HepG2 (cell line): ENCODE results near the gene RRBP1. TPM values are rescaled to one million over a fixed set of nuclear protein-coding genes. Genes with fewer than 3 reads are reported as not detected.

Experiments used
- ATAC-seq: fragments of 200-7000 bp; cut with Tn5 transposase; 3 replicates; pipeline ENCODE4 v1.9.1; 2020; ENCODE audit warnings: mild to moderate bottlenecking, moderate library complexity
- BruUV-seq: library from RNA; stranded (reverse); fragments of 400-500 nt; replicated peaks from 2 replicates; lab custom pipeline; 2021; lab: Mats Ljungman, UMichigan
- CTCF ChIA-PET: fragments of 300-600 bp; formaldehyde crosslinking; extraction: SDS; loops from one replicate; lab custom pipeline; 2021; ENCODE audit warnings: low total read pairs, inconsistent platforms, low intra/inter-chr PET ratio; lab: Yijun Ruan, JAX
- POLR2A ChIA-PET: fragments of 350-600 bp; sonication (Branson Sonifier 250); formaldehyde crosslinking; loops from one replicate; lab custom pipeline; 2020; ENCODE audit warnings: antibody characterized with exemption, inconsistent platforms; lab: Yijun Ruan, JAX
- DNase-seq: peaks from one replicate; pipeline ENCODE4 v3.0.0-alpha.2; 2015; ENCODE audit warnings: low spot score
- FAIRE-seq: peaks from 3 replicates; lab custom pipeline; 2011; peaks lifted over from hg19 to GRCh38; lab: Jason Lieb, UNC
- H2AFZ ChIP-seq: one replicate; pipeline ENCODE4 v1.6.1; 2011; ENCODE audit warnings: low read length, inconsistent platforms
- H3K27ac ChIP-seq: fragments of 300-600 bp; 3 replicates; pipeline ENCODE4 v1.8.0; 2011; ENCODE audit warnings: mixed run types, mild to moderate bottlenecking, mixed read lengths, low read length, inconsistent platforms; ENCODE audit not compliant: insufficient read depth; ENCODE audit errors: extremely low read length
- H3K27me3 ChIP-seq, 2 experiments: fragments of 200-600 bp in 1 of 2; 2 replicates in 1 of 2; 3 replicates in 1 of 2; pipeline versions ENCODE4 v1.6.0 to v1.8.0; 2011; ENCODE audit warnings: low read length in 2 of 2, mild to moderate bottlenecking in 2 of 2, moderate library complexity in 2 of 2, inconsistent platforms in 1 of 2; ENCODE audit not compliant: insufficient read depth in 2 of 2, control insufficient read depth in 1 of 2
- H3K36me3 ChIP-seq, 2 experiments: fragments of 200-600 bp in 1 of 2; replicated peaks in 1 of 2; 2 replicates in 1 of 2; 3 replicates in 1 of 2; pipeline versions ENCODE4 v1.5.1 to v1.8.0; 2011; ENCODE audit warnings: low read length in 2 of 2, inconsistent platforms in 1 of 2; ENCODE audit not compliant: insufficient read depth in 2 of 2, control insufficient read depth in 1 of 2
- H3K4me1 ChIP-seq: 2 replicates; pipeline ENCODE4 v1.5.1; 2012; ENCODE audit warnings: low read length, inconsistent platforms; ENCODE audit not compliant: insufficient read depth
- H3K4me2 ChIP-seq: 2 replicates; pipeline ENCODE4 v1.6.0; 2011; ENCODE audit warnings: low read depth, low read length, inconsistent platforms
- H3K4me3 ChIP-seq, 3 experiments: fragments of 200-600 bp in 1 of 3; sonication (generic), shearing (Covaris generic) in 1 of 3; replicated peaks in 1 of 3; 2 replicates each; pipeline ENCODE4 v1.5.1; 2011 to 2016; ENCODE audit warnings: low read length in 3 of 3, inconsistent platforms in 2 of 3, low read depth in 2 of 3, mild to moderate bottlenecking in 2 of 3, control low read depth in 1 of 3, mixed read lengths in 1 of 3; ENCODE audit not compliant: insufficient read depth in 1 of 3
- H3K79me2 ChIP-seq: one replicate; pipeline ENCODE4 v1.6.1; 2011; ENCODE audit warnings: low read length, inconsistent platforms; ENCODE audit not compliant: insufficient read depth
- H3K9ac ChIP-seq: 2 replicates; pipeline ENCODE4 v1.6.0; 2011; ENCODE audit warnings: mild to moderate bottlenecking, low read depth, low read length, inconsistent platforms; ENCODE audit not compliant: insufficient read depth
- H3K9me3 ChIP-seq: 2 replicates; pipeline ENCODE4 v1.5.1; 2012; ENCODE audit warnings: mild to moderate bottlenecking, low read length
- H4K20me1 ChIP-seq: 2 replicates; pipeline ENCODE4 v1.6.0; 2011; ENCODE audit warnings: inconsistent platforms, mild to moderate bottlenecking, low read length, moderate library complexity; ENCODE audit not compliant: insufficient read depth
- AGO2 ChIP-seq: fragments of 200-400 bp; formaldehyde crosslinking; optimal IDR thresholded peaks from 2 replicates; pipeline ENCODE3; 2017; ENCODE audit warnings: mild to moderate bottlenecking, low read depth, low read length, moderate library complexity
- AHR ChIP-seq: IDR thresholded peaks from 2 replicates; pipeline ENCODE4 v1.6.1; 2018; ENCODE audit warnings: missing genetic modification reagents, missing compliant biosample characterization
- HDAC6 ChIP-seq: fragments of 200-600 bp; sonication (generic); IDR thresholded peaks from 2 replicates; pipeline ENCODE4 v1.7.0; 2017; ENCODE audit warnings: mild to moderate bottlenecking, antibody characterized with exemption, low read length, low read depth
- HES4 ChIP-seq: sonication (generic); formaldehyde crosslinking; IDR thresholded peaks from 2 replicates; pipeline ENCODE4 v1.9.0; 2021; ENCODE audit warnings: mild to moderate bottlenecking, missing genetic modification reagents, borderline replicate concordance
- NAIF1 ChIP-seq: sonication (generic); formaldehyde crosslinking; IDR thresholded peaks from 2 replicates; pipeline ENCODE4 v1.5.0; 2020; ENCODE audit warnings: mild to moderate bottlenecking, missing genetic modification reagents, borderline replicate concordance
- NFIB ChIP-seq: sonication (generic); formaldehyde crosslinking; IDR thresholded peaks from 2 replicates; pipeline ENCODE4 v1.9.0; 2021; ENCODE audit warnings: missing genetic modification reagents, mild to moderate bottlenecking, borderline replicate concordance
- NFRKB ChIP-seq: fragments of 450-650 bp; IDR thresholded peaks from 2 replicates; pipeline ENCODE4 v1.6.1; 2017
- PAF1 ChIP-seq: IDR thresholded peaks from 2 replicates; pipeline ENCODE4 v1.6.1; 2016; ENCODE audit warnings: missing genetic modification reagents, missing compliant biosample characterization
- POLR2G ChIP-seq: fragments of 200-400 bp; formaldehyde crosslinking; IDR thresholded peaks from 2 replicates; pipeline ENCODE4 v1.6.1; 2018; ENCODE audit warnings: mild to moderate bottlenecking, low read depth, low read length, moderate library complexity
- RBM22 ChIP-seq: fragments of 200-400 bp; formaldehyde crosslinking; optimal IDR thresholded peaks from 2 replicates; pipeline ENCODE3; 2017; ENCODE audit warnings: mild to moderate bottlenecking, low read length, moderate library complexity
- RBM39 ChIP-seq: fragments of 200-400 bp; formaldehyde crosslinking; IDR thresholded peaks from one replicate; pipeline ENCODE4 v1.6.1; 2018; ENCODE audit warnings: antibody characterized with exemption, mild to moderate bottlenecking, low read depth, low read length; ENCODE audit not compliant: poor library complexity, severe bottlenecking
- RXRA ChIP-seq: sonication (generic); formaldehyde crosslinking; IDR thresholded peaks from 2 replicates; pipeline ENCODE4 v1.5.1; 2020; ENCODE audit warnings: missing genetic modification reagents
- SRY ChIP-seq: sonication (generic); formaldehyde crosslinking; IDR thresholded peaks from 2 replicates; pipeline ENCODE4 v1.8.0; 2022; ENCODE audit warnings: mild to moderate bottlenecking, missing genetic modification reagents
- ZNF501 ChIP-seq: sonication (generic); formaldehyde crosslinking; IDR thresholded peaks from 2 replicates; pipeline ENCODE4 v1.5.1; 2020; ENCODE audit warnings: mild to moderate bottlenecking, moderate library complexity, missing genetic modification reagents
- ZNF709 ChIP-seq: sonication (generic); formaldehyde crosslinking; IDR thresholded peaks from 2 replicates; pipeline ENCODE4 v1.5.0; 2020; ENCODE audit warnings: mild to moderate bottlenecking, missing genetic modification reagents
- WGBS: methylation state at CpG from one replicate; pipeline ENCODE4 v1.1.6; 2017; ENCODE audit warnings: low lambda C conversion rate; 5-methylcytosine and 5-hydroxymethylcytosine counted together
- in situ Hi-C: cut with HindIII; loops from 2 replicates; pipeline ENCODE4 v1.10.0; 2017; ENCODE audit warnings: low pct_unique_long_range_greater_than_20kb; ENCODE audit not compliant: extremely low pct_ligation_motif_present
- intact Hi-C: fragments of 100-400 bp; cut with micrococcal nuclease; formaldehyde crosslinking; loops from one replicate; pipeline ENCODE4 v1.10.0; 2022; ENCODE audit not compliant: unreplicated experiment
- polyA plus RNA-seq, 8 experiments: library from polyadenylated mRNA; depleted of rRNA in 3 of 8; stranded (reverse) in 7 of 8; unstranded in 1 of 8; fragments of >200 nt; fragmentation: Illumina TruSeq in 4 of 8; extraction: Trizol in 4 of 8; gene quantifications; 2 replicates each; pipeline versions ENCODE4 v1.2.1 to v1.2.3, GENCODE V29; 2011 to 2016; ENCODE audit warnings: low read depth in 4 of 8, missing spikeins in 1 of 8, mixed read lengths in 1 of 8; ENCODE audit not compliant: insufficient read depth in 1 of 8
- total RNA-seq, 5 experiments: library from RNA; depleted of rRNA; stranded (reverse); fragments of >200 nt; fragmentation: Illumina TruSeq; extraction: Trizol; gene quantifications; 2 replicates each; pipeline ENCODE4 v1.2.3, GENCODE V29; 2016; ENCODE audit warnings: low read depth in 1 of 5
- TF ChIP-seq, protein P1 (sequence below): sonication (generic); formaldehyde crosslinking; IDR thresholded peaks from 2 replicates; pipeline ENCODE4 v1.5.1; 2020; ENCODE audit warnings: mild to moderate bottlenecking, missing genetic modification reagents, moderate library complexity

RRBP1 gene
- total and polyA plus RNA-seq, 2 of the 13 experiments (the other 11 are each of a cell fraction or from before 2014, with no cell fraction given): 150 to 222 TPM

DNA sequence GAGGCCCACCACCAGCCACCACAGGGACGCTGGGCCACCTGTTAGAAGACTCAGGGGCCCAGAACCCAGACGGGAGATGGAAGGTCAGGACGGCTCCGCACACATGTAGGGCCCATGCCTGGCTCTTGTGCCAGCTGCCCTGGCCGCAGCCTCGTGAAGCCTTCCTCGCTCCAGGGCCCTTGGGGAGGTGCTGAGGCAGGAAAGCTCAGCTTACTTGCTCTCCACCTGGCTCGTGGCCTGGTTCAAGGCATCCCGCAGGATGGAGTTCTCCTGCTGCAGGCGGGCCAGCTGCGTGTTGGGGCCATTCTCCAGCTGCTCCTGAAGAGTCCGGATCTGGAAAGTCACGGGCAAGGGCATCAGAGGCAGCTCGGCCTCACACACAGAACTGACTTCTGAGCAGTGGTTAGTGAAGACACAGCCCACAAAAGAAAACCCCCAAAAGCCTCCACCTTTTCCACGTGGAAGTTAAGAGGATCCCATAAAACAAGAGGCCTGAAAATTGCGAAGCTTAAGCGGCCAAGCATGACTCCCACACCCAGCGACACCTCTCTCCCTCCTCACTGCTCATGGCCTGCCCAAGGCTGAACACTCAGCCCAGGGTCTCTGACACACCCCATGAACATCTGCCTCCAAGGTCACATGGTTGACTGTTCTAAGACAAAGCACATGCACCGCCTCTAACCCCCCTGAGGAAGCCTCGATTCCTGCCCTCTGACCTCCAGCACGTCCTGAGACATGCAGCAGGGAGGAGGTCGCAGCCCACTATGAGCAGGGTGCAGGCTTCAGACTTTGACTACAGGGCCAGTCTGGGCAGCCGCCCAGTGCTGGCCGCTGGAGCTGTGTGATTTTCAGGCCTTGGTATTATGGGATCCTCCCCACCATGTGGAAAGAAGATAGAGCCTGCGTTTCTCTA, 46.5 kb downstream of the RRBP1 start:
- Histone ChIP-seq H3K27ac (no peak overlapping the region), H3K79me2 (peaks cover 7% of the 10 kb centered on the region), H3K27me3 (no peaks in the 10 kb centered on the region)
- ATAC-seq (peak; percentile 2; the same call in 2 of the 3 replicates), FAIRE-seq (no peak)
- TF ChIP-seq SRY (peak; percentile 69; the same call in 1 of the 2 replicates), RBM22 (peak; percentile 91), NFRKB (no peak), HDAC6 (no peak), HES4 (CRISPR knock-in tag) (peak; percentile 59; the same call in 1 of the 2 replicates), ZNF709 (CRISPR knock-in tag) (0 out of 2 replicates have a peak, but pooled peaks have one; percentile 42), RBM39 (peak; percentile 39), AHR (no peak), RXRA (peak; percentile 14; the same call in 1 of the 2 replicates), NAIF1 (CRISPR knock-in tag) (no peak), ZNF501 (0 out of 2 replicates have a peak, but pooled peaks have one; percentile 19), NFIB (0 out of 2 replicates have a peak, but pooled peaks have one; percentile 57), AGO2 (peak; percentile 85), POLR2G (peak; percentile 49), PAF1 (CRISPR knock-in tag) (peak; percentile 45; the same call in 1 of the 2 replicates)
- TF ChIP-seq, protein P1, sequence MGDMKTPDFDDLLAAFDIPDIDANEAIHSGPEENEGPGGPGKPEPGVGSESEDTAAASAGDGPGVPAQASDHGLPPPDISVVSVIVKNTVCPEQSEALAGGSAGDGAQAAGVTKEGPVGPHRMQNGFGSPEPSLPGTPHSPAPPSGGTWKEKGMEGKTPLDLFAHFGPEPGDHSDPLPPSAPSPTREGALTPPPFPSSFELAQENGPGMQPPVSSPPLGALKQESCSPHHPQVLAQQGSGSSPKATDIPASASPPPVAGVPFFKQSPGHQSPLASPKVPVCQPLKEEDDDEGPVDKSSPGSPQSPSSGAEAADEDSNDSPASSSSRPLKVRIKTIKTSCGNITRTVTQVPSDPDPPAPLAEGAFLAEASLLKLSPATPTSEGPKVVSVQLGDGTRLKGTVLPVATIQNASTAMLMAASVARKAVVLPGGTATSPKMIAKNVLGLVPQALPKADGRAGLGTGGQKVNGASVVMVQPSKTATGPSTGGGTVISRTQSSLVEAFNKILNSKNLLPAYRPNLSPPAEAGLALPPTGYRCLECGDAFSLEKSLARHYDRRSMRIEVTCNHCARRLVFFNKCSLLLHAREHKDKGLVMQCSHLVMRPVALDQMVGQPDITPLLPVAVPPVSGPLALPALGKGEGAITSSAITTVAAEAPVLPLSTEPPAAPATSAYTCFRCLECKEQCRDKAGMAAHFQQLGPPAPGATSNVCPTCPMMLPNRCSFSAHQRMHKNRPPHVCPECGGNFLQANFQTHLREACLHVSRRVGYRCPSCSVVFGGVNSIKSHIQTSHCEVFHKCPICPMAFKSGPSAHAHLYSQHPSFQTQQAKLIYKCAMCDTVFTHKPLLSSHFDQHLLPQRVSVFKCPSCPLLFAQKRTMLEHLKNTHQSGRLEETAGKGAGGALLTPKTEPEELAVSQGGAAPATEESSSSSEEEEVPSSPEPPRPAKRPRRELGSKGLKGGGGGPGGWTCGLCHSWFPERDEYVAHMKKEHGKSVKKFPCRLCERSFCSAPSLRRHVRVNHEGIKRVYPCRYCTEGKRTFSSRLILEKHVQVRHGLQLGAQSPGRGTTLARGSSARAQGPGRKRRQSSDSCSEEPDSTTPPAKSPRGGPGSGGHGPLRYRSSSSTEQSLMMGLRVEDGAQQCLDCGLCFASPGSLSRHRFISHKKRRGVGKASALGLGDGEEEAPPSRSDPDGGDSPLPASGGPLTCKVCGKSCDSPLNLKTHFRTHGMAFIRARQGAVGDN: 0 out of 2 replicates have a peak, but pooled peaks have one; percentile 10
- TF ChIP-seq, all 625 proteins: peak for 12
- peaks cover 90 to 98% of the 10 kb centered on the region in 2 experiments for H3K36me3 ChIP-seq
- no peak for DNase-seq
- intact Hi-C loops: no loop called here
- peaks cover 11% of the 10 kb centered on the region for H3K4me1 ChIP-seq
- ChIA-PET POLR2A (no interaction called here), CTCF (no interaction called here)
- H3K4me3 ChIP-seq: no peak overlapping the region
- in situ Hi-C loops: no loop called here
- H3K4me2 ChIP-seq: no peak overlapping the region
- H3K9ac ChIP-seq: no peak overlapping the region
- H4K20me1 ChIP-seq: peaks cover 28% of the 10 kb centered on the region; the same call in 1 of the 2 replicates
- no peak overlapping the region for H2AFZ ChIP-seq
- no peaks in the 10 kb centered on the region for H3K9me3 ChIP-seq
- no TSS peak for BruUV-seq
- WGBS: 96% methylated on average over 19 of the region's 25 CpGs
